C4-2B (cell line): ENCODE results near the gene CD200.

Experiments
- ZFX ChIP-seq: fragments of 450-650 bp; IDR thresholded peaks from 2 replicates; pipeline ENCODE4 v1.6.1; 2017
- TF ChIP-seq, protein P1 (sequence below): fragments of 450-650 bp; conservative IDR thresholded peaks from 2 replicates; pipeline ENCODE4 v1.5.1; 2017; ENCODE audit warnings: mild to moderate bottlenecking

DNA sequence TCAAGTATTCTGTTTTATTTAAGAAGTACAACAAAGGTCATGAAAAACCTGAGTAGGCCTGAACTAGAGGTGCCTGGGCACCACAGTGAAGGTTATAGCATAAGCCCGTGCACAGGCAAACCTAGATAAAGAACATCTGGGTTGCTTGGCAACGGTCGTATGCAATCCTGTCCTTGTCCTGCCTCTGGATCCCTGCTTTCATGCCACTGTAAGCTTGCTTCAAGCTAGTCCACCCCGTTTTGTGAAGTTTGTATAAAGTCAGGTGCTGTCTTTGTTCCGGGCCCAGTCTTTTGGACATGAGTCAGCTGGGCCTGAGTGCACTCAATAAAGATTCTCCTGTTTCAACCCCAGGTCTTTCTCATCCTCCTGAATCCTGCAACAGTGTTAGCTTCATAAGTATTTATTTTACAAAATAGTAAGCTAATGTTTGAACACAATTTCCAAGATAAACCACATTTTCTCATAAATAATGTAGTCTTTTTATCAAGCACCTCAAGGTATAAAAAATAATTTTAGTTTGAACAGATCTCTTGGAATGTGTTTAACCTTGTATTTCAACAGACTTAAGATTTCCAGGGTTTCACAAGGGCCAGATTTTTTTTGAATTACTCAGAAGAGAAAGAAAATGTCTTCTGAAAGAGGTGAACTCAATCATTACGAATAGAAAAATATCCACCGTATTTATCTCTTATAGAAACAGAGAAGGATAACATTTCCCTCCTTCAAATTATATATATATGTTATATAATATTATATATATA, 24.6 kb upstream of the CD200 start:
- TF ChIP-seq, protein P1, sequence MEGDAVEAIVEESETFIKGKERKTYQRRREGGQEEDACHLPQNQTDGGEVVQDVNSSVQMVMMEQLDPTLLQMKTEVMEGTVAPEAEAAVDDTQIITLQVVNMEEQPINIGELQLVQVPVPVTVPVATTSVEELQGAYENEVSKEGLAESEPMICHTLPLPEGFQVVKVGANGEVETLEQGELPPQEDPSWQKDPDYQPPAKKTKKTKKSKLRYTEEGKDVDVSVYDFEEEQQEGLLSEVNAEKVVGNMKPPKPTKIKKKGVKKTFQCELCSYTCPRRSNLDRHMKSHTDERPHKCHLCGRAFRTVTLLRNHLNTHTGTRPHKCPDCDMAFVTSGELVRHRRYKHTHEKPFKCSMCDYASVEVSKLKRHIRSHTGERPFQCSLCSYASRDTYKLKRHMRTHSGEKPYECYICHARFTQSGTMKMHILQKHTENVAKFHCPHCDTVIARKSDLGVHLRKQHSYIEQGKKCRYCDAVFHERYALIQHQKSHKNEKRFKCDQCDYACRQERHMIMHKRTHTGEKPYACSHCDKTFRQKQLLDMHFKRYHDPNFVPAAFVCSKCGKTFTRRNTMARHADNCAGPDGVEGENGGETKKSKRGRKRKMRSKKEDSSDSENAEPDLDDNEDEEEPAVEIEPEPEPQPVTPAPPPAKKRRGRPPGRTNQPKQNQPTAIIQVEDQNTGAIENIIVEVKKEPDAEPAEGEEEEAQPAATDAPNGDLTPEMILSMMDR: no peak
- no peak for TF ChIP-seq ZFX
